HG03439 (cell line): ENCODE data around the gene FAM234B.

Experiments used
- ATAC-seq: cut with Tn5 transposase; IDR thresholded peaks from one replicate; pipeline ENCODE4 v1.9.1; 2021; ENCODE audit warnings: mild to moderate bottlenecking, moderate library complexity; ENCODE audit not compliant: unreplicated experiment

Gene FAM234B, protein sequence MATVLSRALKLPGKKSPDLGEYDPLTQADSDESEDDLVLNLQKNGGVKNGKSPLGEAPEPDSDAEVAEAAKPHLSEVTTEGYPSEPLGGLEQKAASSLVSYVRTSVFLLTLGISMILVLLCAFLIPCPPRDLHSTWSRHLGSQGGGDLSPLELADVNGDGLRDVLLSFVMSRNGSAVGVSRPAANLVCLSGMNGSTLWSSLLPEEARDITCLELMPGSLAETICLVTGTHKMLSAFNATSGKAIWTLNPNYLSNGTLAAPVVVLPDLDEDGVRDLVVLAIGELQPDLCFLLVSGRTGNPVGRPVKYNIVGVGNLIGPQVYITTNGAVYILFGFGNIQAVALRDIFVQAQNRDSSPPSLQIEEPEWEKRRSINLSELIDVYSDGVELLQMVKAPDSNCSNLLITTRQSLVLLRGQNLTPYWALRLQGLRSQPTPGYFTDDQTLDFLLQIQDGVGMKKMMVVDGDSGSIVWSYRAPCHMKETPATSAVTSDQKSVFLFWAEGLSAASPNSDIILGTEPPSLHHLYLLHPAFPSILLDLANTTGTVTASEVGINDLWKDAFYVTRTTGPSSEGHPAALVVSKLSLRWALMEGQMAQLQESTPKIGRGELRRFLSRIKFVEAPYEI

DNA sequence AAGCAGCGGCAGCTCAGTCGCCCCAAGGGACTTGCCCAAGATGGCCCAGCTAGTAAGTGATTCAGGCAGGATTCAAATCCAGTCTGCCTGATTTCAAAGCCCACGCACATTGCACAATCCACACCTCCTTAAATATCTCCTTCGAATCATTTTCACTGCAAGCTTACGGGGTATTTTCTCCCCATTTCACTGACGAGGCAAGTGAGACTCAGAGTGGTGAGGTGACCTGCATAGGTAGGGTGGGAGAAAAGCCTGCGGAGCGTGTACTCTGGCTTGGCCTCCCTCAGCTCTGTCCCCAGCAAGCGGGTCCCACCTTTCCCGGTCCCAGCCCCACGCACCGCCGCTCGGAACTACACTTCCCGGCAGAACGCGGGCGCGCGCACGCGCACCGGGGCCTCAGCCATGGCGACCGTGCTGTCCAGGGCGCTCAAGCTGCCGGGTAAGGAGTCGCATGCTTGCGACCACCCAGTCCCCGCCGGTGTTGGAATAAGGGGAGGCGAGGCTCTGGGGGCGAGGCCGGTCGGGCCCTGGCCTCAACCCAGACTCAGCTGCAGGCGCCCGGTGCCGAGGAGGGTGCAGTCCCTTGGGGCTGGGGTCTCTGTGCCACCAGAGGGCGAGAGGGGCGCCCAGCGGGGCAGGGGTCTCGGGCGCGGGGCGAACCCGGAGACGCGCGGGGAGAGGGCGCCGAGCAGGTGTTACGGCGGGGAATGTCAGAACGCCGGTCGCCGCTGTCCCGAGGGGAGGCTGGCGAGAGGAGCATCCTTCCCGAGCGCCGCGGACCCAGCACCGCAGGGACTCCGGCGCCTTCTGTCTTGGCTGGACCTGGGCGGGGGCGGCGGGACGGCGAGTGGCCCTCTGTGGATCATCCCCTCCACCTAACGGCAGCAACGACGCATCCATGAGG, at the start of gene FAM234B:
Gene FAM234B, plus strand, starts transcription at position 380 of the 904 bp plus-strand sequence. Its CDS starts 23 bp downstream, at position 403.
- ATAC-seq = peak; percentile 69

DNA sequence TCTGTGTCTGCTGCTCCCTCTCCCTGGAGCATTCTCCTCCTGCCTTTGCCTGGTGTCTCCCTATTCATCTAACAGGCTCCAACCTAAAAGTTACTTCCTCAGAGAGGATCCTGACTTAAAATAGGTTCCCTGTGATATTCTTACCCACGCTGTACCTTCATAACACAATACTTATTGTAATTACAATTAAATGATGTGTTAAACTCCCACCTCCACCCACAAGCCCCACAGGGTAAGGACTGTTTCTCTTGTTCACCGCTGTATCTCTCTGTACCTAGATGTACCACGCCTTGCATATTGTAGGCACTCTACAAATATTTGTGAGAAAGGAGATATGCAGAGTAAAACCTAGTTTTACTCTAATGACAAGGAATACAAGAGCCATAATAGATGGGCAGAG, 49.1 kb upstream of the FAM234B start:
- no peak for ATAC-seq

DNA sequence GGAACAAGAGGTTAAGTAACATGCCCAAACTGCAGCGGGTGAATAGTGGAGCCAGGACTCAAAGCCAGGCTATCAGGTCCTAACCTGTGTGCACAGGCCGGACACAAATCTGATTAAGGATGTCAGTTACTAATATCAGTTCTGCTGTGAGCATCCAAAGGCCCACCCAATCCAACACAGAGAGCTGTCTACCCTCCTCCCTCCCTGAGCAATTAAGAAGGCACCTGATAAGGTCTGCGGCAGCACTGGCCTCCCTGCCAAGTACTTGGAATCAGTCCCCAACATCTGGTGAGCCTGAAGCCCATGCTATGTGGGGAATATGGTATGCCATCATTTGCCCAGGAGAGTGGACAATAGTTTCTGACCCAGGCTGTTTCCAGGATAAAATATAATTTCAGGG, 48.0 kb upstream of the FAM234B start:
- ATAC-seq = no peak

DNA sequence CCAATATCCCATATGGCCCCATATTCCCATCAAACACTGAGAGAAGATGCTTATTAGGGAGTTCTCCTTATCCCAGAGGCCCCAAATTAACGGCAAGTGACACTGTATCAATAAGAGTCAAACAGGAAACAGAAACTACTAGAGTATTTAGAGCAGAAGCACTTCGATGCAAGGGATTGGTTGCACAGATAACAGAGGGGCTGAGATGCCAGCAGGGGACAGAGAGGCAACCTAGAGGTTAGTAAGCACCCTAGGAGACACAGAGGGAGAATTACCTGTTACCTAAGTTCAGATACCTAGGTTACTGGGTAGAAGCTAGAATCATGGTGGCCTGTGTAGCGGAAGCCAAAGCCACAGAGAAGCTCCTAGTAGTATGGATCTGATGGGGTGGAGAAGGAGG, 47.0 kb upstream of the FAM234B start:
- ATAC-seq = no peak

DNA sequence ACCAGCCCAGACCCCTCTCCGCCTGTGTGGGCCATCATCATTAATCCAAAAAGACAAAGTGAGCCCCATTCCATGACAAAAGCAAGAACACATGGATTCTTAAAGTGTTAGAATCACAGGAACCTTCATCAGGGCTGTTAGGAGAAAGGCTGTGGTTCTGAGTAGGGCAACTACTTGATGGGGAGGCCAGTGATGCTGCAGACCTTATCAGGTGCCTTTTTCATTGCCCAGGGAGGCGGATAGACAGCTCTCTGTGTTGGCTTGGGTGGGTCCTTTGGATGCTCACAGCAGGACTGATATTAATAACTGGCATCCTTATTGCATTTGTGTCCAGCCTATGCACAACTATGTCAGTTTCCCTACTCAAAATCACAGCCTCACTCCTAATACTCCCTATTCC, 46.4 kb upstream of the FAM234B start:
- no peak for ATAC-seq

DNA sequence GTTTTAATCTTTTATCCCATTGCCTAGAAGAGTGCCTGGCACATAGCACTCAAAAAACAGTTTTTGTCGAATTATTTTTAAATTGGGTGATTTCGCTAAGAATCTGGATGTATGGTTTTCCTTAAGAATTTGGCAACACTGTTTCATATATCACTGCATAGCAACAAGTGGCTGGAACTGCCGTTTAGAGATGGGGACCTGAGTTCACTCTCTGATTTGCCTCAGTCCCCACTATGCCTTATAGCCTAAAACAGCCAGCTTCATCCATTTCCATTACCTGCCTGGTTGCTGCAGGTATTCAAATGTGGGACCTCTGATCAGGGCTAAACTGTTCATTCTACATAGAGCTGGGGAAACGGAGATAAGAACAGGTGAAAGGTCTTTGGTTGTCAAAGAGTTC, 45.9 kb upstream of the FAM234B start:
- ATAC-seq = no peak

DNA sequence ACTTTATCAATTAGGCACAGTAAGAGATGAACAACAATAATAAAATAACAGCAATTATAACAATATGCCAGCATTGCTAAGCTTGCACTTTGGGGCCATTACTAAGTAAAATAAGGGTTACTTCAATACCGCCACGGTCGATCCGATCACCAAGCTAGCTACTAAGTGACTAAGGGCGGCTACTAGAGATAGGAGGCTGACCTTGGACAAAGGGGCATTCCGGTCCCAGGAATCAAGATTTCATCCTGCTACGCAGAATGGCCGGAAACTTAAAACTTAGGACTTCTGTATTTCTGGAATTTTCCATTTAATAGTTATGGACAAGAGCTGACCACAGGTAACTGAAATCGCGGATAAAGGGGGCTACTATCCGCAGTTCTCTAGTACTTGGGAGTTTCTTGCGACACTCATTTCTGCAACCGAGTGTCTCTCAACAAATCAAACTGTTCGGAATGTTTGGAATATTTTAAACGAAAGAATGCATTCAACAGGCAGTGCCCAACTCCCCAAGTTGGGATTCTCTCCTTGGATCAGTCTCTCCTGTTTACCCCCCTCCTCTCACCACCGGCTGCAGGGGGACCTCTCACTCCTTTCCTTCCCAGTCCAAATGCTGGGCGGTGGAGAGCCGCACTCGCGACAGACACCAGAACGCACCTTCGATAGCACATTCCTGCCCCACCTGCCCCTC, 44.8 kb upstream of the FAM234B start:
- ATAC-seq = no peak

DNA sequence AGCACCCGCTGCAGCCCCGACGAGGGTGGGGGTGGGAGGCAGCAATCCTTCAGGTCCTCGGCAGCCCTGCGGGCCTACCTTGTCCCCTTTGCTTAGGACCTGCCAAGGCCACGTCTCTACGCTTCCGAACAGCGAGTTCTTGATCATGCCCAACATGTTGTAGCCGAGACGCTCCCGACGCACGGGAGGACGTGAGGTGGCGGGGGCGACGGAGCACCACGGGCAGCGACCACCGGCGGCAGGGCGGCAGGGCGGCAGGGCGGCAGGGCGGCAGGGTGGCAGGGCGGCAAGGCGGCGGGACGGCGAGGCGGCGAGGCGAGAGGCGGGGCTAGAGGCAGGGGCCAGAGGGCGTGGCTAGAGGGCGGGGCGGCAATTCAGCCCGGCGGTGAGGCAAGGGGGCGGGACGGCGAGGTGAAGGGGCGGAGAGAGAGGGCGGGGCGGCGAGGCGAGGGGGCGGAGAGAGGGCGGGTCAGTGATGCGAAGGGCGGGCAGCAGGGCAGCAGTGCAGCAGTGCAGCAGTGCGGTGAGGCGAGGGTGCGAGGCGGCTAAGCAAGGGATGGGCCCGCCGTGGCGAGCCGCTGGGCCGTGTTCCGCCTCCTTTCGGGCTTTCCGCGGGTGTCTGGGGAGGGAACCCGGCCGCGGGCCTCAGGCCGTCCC, 44.1 kb upstream of the FAM234B start, which contains the start of gene HEBP1:
Gene HEBP1, minus strand, starts transcription at position 307 of the 657 bp plus-strand sequence. Its CDS starts 151 bp downstream, at position 156.
- peak; percentile 90 for ATAC-seq

DNA sequence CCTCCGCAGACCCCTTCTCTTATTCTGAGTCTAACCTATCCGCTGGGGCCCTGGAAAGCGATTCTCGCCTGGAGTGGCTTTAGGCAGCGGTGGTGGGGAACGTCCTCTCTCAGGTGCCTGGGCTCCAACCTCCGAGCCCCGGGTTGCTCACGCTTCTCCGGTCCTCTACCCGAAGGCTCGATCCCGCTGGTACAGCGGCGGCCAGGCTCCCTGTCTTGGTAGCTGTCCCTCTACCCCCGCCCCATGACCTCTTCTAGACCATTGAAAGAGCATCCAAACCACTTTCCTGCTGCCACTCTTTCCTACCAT, 43.6 kb upstream of the FAM234B start:
- ATAC-seq = peak; percentile 28

DNA sequence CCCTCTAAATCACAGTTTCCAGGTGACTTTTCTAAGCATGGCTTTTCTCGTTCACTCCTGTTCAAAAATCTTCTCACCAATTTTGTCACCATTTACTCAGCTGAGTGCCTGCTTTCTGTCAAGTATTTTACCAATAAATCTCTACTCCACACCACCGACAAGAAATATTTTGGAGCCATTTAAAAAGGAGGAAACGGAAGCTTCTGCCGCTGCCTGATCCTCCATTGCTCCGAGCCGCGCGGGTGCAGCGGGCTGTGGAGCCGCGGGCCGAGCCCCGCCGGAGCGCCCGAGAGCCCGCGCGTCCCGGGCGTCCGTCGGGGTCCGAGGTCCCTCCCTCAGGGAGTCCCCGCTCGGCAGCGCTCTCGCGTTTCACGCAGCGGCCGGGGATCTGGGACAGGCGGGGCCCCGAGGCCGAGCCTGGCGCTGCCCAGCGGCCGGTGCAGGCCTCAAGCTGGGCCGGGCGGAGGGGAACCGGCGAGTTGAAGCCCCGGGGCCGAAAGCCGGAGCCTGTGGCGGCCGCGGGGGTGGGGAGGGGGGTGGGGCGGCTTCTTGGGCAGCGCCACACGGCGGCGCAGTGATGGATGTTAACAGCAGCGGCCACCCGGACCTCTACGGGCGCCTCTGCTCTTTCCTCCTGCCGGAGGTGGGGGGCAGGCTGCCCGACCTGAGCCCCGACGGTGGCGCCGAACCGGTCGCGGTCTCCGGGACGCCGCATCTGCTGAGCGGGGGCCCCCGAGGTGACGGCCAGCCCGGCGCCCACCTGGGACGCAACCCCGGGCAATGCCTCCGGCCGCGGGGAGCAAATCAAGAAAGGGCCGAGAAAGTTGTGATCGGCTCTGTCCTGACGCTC, 43.0 kb upstream of the FAM234B start:
- no peak for ATAC-seq

DNA sequence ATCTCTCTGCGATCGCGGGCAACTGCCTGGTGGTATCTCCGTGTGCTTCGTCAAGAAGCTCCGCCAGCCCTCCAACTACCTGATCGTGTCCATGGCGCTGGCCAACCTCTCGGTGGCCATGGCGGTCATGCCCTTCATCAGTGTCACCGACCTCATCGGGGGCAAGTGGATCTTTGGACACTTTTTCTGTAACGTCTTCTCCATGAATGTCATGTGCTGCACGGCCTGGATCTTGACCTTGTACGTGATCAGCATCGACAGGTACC, 42.5 kb upstream of the FAM234B start:
- ATAC-seq = no peak

DNA sequence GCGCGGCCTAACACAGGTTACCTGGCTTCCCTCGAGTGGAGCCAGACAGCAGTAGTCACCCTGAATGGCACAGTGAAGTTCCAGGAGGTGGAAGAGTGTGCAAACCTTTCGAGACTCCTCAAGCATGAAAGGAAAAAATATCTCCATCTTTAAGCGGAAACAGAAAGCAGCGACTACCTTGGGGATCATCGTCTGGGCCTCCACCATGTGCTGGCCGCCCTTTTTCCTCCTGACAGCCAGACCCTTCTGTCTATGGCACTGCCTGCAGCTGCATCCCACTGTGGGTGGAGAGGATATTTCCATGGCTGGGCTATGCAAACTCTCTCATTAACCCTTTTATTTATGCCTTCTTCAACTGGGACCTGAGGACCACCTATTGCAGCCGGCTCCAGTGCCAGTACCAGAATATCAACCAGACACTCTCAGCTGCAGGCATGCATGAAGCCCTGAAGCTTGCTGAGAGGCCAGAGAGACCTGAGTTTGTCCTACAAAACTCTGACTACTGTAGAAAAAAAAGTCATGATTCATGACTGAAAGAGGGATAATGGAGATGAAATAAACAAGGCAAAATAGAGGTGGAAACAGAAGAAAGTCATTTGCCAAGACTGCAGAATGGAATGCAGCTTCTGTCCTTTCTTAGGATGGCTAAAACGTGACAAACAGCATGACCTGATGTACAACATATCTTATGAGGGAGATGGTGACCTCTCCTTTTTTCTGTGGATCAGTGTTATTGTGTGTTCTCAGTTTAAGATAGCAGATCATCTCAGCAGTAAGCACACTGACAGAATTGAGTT, 41.7 kb upstream of the FAM234B start:
- ATAC-seq = no peak

DNA sequence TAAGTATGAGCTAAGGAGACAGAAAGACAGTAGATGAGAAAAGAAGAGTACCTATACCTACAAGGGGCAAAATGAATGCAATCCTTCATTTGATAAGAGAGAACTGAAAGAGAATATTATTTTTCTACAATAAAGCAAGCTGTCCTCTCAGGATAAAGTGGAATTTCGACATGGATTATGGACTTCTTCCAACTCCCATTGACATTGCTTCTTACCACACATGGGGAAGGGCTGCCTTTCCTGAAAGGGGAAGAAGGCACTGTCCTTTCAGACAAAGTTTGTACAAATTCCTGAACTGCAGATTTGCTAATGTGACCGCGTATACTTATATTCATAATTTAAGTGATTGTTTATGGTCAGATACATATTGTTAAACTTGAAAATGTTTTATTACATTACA, 39.8 kb upstream of the FAM234B start:
- no peak for ATAC-seq

DNA sequence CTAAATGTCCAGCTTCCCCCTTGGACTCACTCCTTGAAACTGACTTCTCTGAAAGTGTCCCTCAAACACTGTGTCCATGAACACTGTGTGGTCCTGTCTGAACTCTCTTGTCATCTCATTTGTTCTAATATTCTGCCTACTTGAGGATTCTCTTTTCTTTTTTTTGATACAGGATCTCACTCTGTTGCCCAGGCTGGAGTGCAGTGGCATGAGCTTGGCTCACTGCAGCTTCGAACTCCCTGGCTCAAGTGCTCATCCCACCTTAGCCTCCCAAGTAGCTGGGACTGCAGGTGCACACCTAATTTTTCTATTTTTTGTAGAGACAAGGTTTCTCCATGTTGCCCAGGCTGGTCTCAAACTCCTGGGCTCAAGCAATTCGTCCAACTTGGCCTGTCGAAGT, 39.2 kb upstream of the FAM234B start:
- ATAC-seq = no peak

DNA sequence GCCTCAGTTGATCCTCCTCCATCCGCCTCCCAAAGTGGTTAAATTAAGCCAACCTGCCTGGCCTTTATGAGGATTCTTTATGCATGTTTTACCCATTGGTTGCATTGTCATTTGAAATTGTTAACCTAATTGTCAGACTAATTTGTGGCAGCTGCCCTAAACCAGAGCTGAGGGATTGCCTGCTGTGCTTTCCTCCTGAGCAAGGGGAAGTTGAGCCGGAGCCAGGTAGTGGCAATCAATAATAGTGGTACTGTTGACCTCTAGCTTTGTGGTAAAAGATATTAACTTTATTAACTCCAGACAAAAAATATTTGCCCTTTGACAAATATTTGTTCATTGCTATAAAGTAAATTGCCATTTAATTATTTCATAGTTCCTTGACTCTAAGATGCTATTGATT, 38.5 kb upstream of the FAM234B start:
- no peak for ATAC-seq

DNA sequence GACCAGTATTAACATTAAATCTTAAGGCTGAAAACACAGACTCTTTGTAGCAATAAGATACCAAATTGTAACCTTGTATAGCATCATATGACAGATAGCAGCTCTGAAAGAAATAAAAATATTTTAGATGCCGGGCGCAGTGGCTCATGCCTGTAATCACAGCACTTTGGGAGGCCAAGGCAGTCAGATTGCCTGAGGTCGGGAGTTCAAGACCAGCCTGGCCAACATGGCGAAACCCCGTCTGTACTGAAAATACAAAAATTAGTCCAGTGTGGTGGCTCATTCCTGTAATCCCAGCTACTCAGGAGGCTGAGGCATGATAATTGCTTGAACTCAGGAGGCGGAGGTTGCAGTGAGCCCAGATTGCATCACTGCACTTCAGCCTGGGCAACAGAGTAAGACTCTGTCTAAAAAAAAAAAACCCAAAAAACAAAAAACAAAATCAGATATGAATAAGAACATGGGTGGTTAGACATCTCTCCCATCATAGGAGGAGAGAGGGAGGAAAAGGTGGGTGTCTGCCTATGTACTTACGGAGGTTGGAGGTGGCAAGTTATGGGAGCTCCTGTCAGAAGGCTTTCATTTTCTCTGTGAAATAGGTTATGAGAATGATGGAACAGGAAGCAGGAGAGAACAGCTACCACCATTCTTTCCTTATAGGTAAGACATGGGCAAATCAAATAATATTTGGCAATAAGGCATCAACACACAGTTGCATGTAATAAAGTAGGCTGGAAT, 36.5 kb upstream of the FAM234B start:
- no peak for ATAC-seq

DNA sequence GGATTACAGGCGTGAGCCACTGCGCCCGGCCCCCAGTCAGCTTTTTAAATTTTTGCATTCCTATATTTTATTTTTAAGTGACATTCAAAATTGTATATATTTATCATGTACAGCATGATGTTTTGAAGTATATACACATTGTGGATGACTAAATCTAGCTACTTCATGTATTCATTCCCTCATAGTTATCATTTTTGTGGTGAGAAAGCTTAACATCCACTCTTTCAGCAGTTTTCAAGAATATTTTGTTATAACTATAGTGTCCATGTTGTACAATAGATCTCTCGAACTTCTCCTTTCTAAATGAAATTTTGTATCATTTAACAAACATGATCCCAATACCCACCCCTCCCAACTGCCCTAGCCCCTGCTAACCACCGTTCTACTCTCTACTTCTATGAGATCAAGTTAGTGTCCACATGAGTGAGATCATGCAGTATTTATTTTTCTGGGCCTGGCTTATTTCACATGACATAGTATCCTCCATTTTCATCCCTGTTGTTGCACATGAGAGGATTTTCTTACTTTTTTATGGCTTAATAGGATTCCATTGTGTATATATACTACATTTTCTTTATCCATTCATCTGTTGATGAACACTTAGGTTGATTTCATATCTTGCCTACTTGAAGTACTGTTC, 35.3 kb upstream of the FAM234B start:
- no peak for ATAC-seq

DNA sequence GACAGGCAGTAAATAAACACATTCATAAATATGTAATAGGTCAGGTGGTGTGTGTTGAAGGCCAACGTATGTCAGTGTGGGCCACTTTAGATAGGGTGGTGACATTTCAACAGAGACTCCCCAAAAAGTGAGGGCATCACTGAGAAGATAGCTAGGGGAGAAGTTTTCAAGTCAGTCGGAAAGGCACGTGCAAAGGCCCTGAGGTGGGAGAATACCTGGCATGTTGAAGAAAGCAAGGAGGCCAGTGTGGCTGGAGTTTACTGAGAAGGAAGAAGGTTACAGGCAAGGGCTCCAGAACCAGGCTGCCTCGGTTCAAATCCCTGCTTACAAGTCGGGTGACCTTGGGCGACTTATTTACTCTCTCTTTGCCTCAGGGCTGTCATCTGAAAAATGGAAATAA, 33.1 kb upstream of the FAM234B start:
- no peak for ATAC-seq
